A673 (cell line): ENCODE results near the gene TUBB.

Source experiments
- EZH2 ChIP-seq: fragments of 200-600 bp; sonication (generic); IDR thresholded peaks from 2 replicates; pipeline ENCODE4 v1.6.1; 2017; ENCODE audit warnings: borderline replicate concordance, low read depth, mild to moderate bottlenecking, mixed read lengths, antibody characterized with exemption, low read length; ENCODE audit not compliant: poor library complexity, severe bottlenecking
- TF ChIP-seq, protein P1 (sequence below): fragments of 300-800, 200-600 bp; sonication (generic); conservative IDR thresholded peaks from 2 replicates; pipeline ENCODE4 v1.5.1; 2017; ENCODE audit warnings: low read depth, mild to moderate bottlenecking, antibody characterized with exemption, low read length, moderate library complexity, mixed read lengths

- TF ChIP-seq, protein P1, sequence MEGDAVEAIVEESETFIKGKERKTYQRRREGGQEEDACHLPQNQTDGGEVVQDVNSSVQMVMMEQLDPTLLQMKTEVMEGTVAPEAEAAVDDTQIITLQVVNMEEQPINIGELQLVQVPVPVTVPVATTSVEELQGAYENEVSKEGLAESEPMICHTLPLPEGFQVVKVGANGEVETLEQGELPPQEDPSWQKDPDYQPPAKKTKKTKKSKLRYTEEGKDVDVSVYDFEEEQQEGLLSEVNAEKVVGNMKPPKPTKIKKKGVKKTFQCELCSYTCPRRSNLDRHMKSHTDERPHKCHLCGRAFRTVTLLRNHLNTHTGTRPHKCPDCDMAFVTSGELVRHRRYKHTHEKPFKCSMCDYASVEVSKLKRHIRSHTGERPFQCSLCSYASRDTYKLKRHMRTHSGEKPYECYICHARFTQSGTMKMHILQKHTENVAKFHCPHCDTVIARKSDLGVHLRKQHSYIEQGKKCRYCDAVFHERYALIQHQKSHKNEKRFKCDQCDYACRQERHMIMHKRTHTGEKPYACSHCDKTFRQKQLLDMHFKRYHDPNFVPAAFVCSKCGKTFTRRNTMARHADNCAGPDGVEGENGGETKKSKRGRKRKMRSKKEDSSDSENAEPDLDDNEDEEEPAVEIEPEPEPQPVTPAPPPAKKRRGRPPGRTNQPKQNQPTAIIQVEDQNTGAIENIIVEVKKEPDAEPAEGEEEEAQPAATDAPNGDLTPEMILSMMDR: no peak
- no peak for TF ChIP-seq EZH2
Observed at GRCh38 chr6:30769088-30769852, 49.1 kb downstream of the TUBB start.
